HepG2 (cell line): ENCODE measurements around the gene CEP135. TPM values are rescaled to one million over a fixed set of nuclear protein-coding genes. Genes with fewer than 3 reads are reported as not detected.

ENCODE experiments used
- ATM ChIP-seq: fragments of 450-650 bp; IDR thresholded peaks from 2 replicates; pipeline ENCODE4 v1.7.1; 2017; ENCODE audit warnings: mild to moderate bottlenecking, borderline replicate concordance
- CHD4 ChIP-seq: fragments of 200-600 bp; sonication (generic); IDR thresholded peaks from 2 replicates; pipeline ENCODE4 v1.7.0; 2017; ENCODE audit warnings: mild to moderate bottlenecking, low read length, borderline replicate concordance
- EEA1 ChIP-seq: sonication (generic); formaldehyde crosslinking; IDR thresholded peaks from 2 replicates; pipeline ENCODE4 v1.5.1; 2020; ENCODE audit warnings: mild to moderate bottlenecking, missing genetic modification reagents, borderline replicate concordance
- HHEX ChIP-seq: IDR thresholded peaks from 2 replicates; pipeline ENCODE4 v1.6.1; 2016; ENCODE audit warnings: control low read depth
- PCBP1 ChIP-seq: fragments of 200-400 bp; formaldehyde crosslinking; IDR thresholded peaks from 2 replicates; pipeline ENCODE4 v1.6.1; 2017; ENCODE audit warnings: mild to moderate bottlenecking, low read depth, low read length, borderline replicate concordance
- SAFB2 ChIP-seq: sonication (generic); formaldehyde crosslinking; IDR thresholded peaks from 2 replicates; pipeline ENCODE4 v1.5.1; 2020; ENCODE audit warnings: missing genetic modification reagents, low read depth, mild to moderate bottlenecking, borderline replicate concordance
- TAF1 ChIP-seq: sonication (generic); formaldehyde crosslinking; IDR thresholded peaks from 2 replicates; pipeline ENCODE4 v1.4.0; 2020; ENCODE audit warnings: missing genetic modification reagents
- ZBTB2 ChIP-seq: sonication (generic); formaldehyde crosslinking; IDR thresholded peaks from 2 replicates; pipeline ENCODE4 v1.8.0; 2022; ENCODE audit warnings: low read depth, missing genetic modification reagents
- ZBTB3 ChIP-seq: sonication (generic); formaldehyde crosslinking; IDR thresholded peaks from 2 replicates; pipeline ENCODE4 v1.4.0; 2020; ENCODE audit warnings: low read depth, mild to moderate bottlenecking, moderate library complexity, missing genetic modification reagents, borderline replicate concordance
- ZNF251 ChIP-seq: sonication (generic); formaldehyde crosslinking; IDR thresholded peaks from 2 replicates; pipeline ENCODE4 v1.9.0; 2021; ENCODE audit warnings: mild to moderate bottlenecking, missing genetic modification reagents
- ZNF468 ChIP-seq: sonication (generic); formaldehyde crosslinking; IDR thresholded peaks from 2 replicates; pipeline ENCODE4 v1.8.0; 2022; ENCODE audit warnings: mild to moderate bottlenecking, moderate library complexity, missing genetic modification reagents
- ZNF792 ChIP-seq: IDR thresholded peaks from 2 replicates; pipeline ENCODE4 v1.6.1; 2016
- polyA plus RNA-seq, 8 experiments: library from polyadenylated mRNA; depleted of rRNA in 3 of 8; stranded (reverse) in 7 of 8; unstranded in 1 of 8; fragments of >200 nt; fragmentation: Illumina TruSeq in 4 of 8; extraction: Trizol in 4 of 8; gene quantifications; 2 replicates each; pipeline versions ENCODE4 v1.2.1 to v1.2.3, GENCODE V29; 2011 to 2016; ENCODE audit warnings: low read depth in 4 of 8, missing spikeins in 1 of 8, mixed read lengths in 1 of 8; ENCODE audit not compliant: insufficient read depth in 1 of 8
- total RNA-seq, 5 experiments: library from RNA; depleted of rRNA; stranded (reverse); fragments of >200 nt; fragmentation: Illumina TruSeq; extraction: Trizol; gene quantifications; 2 replicates each; pipeline ENCODE4 v1.2.3, GENCODE V29; 2016; ENCODE audit warnings: low read depth in 1 of 5
- TF ChIP-seq, protein P1 (sequence below): sonication (generic); formaldehyde crosslinking; IDR thresholded peaks from 2 replicates; pipeline ENCODE4 v1.8.1; 2023; ENCODE audit warnings: missing genetic modification reagents, inconsistent platforms, borderline replicate concordance
- TF ChIP-seq, protein P2 (sequence below): sonication (generic); formaldehyde crosslinking; IDR thresholded peaks from 2 replicates; pipeline ENCODE4 v1.5.0; 2020; ENCODE audit warnings: missing genetic modification reagents
- TF ChIP-seq, protein P3 (sequence below): sonication (generic); formaldehyde crosslinking; conservative IDR thresholded peaks from 2 replicates; pipeline ENCODE4 v1.5.0; 2020; ENCODE audit warnings: missing genetic modification reagents
- TF ChIP-seq, protein P4 (sequence below): IDR thresholded peaks from 2 replicates; pipeline ENCODE4 v1.6.1; 2018; ENCODE audit warnings: missing genetic modification reagents, mild to moderate bottlenecking, missing compliant biosample characterization
- TF ChIP-seq, protein P5 (sequence below): sonication (generic); formaldehyde crosslinking; IDR thresholded peaks from 2 replicates; pipeline ENCODE4 v1.5.0; 2020; ENCODE audit warnings: mild to moderate bottlenecking, missing genetic modification reagents
- TF ChIP-seq, protein P6 (sequence below): sonication (generic); formaldehyde crosslinking; IDR thresholded peaks from 2 replicates; pipeline ENCODE4 v1.8.0; 2022; ENCODE audit warnings: missing genetic modification reagents, mild to moderate bottlenecking, borderline replicate concordance

The CEP135 gene
- total and polyA plus RNA-seq, 2 of the 13 experiments (the other 11 are each of a cell fraction or from before 2014, with no cell fraction given), result 1.7 to 8.8 TPM

DNA sequence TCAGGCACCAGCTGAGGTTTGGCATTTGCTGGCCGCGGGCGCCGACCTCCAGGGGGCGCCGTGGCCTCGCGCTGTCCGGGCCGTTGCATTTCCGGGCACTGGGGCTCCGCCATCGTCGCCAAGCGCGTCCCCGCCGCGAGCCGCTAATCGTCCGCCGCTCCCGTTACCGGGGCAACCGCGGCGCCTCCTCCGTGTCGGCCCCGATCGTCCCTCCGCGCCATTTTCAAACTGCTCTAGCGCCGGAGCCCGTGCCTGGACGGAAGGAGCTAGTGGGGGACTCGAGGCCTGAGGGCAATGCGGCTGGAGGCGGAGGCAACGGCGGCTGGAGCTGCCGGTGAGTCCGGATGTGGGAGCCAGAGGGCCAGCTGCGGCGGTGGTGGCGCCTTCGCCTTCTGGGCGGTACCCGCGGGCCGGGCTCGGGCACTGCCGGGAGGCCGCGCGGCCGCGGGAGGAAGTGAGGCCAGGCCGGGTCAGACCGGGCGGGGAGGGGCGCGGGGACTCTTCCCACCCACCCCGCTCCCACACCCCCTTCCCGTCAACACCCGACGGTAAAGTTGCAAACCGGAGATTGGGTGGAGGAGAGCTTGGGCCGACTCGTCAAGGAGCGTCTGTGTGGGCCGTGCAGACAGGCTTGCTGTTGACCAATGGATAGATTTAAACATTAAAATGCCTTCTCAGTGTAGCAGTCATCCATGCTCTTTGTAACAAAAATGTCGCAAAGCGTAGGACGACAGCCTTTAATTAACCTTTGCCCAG lies at the start of gene CEP135 (continued):
- TF ChIP-seq TAF1 (CRISPR knock-in tag) (peak; percentile 67), ZNF468 (peak; percentile 83; the same call in 1 of the 2 replicates), ZBTB2 (peak; percentile 98), ZNF792 (CRISPR knock-in tag) (0 out of 2 replicates have a peak, but pooled peaks have one; percentile 25), ZBTB3 (no peak), PCBP1 (no peak), HHEX (no peak), CHD4 (no peak), EEA1 (peak; percentile 85; the same call in 1 of the 2 replicates), SAFB2 (CRISPR knock-in tag) (peak; percentile 95), ZNF251 (CRISPR knock-in tag) (no peak), ATM (no peak)
- TF ChIP-seq, protein P1, sequence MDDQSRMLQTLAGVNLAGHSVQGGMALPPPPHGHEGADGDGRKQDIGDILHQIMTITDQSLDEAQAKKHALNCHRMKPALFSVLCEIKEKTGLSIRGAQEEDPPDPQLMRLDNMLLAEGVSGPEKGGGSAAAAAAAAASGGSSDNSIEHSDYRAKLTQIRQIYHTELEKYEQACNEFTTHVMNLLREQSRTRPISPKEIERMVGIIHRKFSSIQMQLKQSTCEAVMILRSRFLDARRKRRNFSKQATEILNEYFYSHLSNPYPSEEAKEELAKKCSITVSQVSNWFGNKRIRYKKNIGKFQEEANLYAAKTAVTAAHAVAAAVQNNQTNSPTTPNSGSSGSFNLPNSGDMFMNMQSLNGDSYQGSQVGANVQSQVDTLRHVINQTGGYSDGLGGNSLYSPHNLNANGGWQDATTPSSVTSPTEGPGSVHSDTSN (CRISPR knock-in tag), result peak; percentile 61; the same call in 1 of the 2 replicates
- TF ChIP-seq, protein P2, sequence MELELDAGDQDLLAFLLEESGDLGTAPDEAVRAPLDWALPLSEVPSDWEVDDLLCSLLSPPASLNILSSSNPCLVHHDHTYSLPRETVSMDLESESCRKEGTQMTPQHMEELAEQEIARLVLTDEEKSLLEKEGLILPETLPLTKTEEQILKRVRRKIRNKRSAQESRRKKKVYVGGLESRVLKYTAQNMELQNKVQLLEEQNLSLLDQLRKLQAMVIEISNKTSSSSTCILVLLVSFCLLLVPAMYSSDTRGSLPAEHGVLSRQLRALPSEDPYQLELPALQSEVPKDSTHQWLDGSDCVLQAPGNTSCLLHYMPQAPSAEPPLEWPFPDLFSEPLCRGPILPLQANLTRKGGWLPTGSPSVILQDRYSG (CRISPR knock-in tag), result peak; percentile 80; the same call in 1 of the 2 replicates
- TF ChIP-seq, protein P3, sequence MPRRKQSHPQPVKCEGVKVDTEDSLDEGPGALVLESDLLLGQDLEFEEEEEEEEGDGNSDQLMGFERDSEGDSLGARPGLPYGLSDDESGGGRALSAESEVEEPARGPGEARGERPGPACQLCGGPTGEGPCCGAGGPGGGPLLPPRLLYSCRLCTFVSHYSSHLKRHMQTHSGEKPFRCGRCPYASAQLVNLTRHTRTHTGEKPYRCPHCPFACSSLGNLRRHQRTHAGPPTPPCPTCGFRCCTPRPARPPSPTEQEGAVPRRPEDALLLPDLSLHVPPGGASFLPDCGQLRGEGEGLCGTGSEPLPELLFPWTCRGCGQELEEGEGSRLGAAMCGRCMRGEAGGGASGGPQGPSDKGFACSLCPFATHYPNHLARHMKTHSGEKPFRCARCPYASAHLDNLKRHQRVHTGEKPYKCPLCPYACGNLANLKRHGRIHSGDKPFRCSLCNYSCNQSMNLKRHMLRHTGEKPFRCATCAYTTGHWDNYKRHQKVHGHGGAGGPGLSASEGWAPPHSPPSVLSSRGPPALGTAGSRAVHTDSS (CRISPR knock-in tag), result 0 out of 2 replicates have a peak, but pooled peaks have one; percentile 33
- TF ChIP-seq, protein P4, sequence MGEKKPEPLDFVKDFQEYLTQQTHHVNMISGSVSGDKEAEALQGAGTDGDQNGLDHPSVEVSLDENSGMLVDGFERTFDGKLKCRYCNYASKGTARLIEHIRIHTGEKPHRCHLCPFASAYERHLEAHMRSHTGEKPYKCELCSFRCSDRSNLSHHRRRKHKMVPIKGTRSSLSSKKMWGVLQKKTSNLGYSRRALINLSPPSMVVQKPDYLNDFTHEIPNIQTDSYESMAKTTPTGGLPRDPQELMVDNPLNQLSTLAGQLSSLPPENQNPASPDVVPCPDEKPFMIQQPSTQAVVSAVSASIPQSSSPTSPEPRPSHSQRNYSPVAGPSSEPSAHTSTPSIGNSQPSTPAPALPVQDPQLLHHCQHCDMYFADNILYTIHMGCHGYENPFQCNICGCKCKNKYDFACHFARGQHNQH (CRISPR knock-in tag), result peak; percentile 91
- TF ChIP-seq, protein P5, sequence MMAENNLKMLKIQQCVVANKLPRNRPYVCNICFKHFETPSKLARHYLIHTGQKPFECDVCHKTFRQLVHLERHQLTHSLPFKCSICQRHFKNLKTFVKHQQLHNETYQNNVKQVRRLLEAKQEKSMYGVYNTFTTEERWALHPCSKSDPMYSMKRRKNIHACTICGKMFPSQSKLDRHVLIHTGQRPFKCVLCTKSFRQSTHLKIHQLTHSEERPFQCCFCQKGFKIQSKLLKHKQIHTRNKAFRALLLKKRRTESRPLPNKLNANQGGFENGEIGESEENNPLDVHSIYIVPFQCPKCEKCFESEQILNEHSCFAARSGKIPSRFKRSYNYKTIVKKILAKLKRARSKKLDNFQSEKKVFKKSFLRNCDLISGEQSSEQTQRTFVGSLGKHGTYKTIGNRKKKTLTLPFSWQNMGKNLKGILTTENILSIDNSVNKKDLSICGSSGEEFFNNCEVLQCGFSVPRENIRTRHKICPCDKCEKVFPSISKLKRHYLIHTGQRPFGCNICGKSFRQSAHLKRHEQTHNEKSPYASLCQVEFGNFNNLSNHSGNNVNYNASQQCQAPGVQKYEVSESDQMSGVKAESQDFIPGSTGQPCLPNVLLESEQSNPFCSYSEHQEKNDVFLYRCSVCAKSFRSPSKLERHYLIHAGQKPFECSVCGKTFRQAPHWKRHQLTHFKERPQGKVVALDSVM (CRISPR knock-in tag), result peak; percentile 88
- TF ChIP-seq, protein P6, sequence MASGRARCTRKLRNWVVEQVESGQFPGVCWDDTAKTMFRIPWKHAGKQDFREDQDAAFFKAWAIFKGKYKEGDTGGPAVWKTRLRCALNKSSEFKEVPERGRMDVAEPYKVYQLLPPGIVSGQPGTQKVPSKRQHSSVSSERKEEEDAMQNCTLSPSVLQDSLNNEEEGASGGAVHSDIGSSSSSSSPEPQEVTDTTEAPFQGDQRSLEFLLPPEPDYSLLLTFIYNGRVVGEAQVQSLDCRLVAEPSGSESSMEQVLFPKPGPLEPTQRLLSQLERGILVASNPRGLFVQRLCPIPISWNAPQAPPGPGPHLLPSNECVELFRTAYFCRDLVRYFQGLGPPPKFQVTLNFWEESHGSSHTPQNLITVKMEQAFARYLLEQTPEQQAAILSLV (CRISPR knock-in tag), result peak; percentile 95; the same call in 1 of the 2 replicates
